ENCODE measurements around the gene SLC6A12.

GRCh38 chr12:236445-236844 is 22.5 kb upstream of the SLC6A12 start:
- TF ChIP-seq, protein P1, sequence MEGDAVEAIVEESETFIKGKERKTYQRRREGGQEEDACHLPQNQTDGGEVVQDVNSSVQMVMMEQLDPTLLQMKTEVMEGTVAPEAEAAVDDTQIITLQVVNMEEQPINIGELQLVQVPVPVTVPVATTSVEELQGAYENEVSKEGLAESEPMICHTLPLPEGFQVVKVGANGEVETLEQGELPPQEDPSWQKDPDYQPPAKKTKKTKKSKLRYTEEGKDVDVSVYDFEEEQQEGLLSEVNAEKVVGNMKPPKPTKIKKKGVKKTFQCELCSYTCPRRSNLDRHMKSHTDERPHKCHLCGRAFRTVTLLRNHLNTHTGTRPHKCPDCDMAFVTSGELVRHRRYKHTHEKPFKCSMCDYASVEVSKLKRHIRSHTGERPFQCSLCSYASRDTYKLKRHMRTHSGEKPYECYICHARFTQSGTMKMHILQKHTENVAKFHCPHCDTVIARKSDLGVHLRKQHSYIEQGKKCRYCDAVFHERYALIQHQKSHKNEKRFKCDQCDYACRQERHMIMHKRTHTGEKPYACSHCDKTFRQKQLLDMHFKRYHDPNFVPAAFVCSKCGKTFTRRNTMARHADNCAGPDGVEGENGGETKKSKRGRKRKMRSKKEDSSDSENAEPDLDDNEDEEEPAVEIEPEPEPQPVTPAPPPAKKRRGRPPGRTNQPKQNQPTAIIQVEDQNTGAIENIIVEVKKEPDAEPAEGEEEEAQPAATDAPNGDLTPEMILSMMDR (IDR thresholded peaks at IDR 0.05), result no peak
- TF ChIP-seq, protein P2, sequence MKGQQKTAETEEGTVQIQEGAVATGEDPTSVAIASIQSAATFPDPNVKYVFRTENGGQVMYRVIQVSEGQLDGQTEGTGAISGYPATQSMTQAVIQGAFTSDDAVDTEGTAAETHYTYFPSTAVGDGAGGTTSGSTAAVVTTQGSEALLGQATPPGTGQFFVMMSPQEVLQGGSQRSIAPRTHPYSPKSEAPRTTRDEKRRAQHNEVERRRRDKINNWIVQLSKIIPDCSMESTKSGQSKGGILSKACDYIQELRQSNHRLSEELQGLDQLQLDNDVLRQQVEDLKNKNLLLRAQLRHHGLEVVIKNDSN (IDR thresholded peaks at IDR 0.05; ENCODE audit: borderline replicate concordance, low read depth), result no peak
- no peak for TF ChIP-seq FOXM1 (IDR thresholded peaks at IDR 0.05; ENCODE audit: low read depth)
- no peak for TF ChIP-seq SIN3A (IDR thresholded peaks at IDR 0.05; ENCODE audit: borderline replicate concordance, low read depth, low read length)
- TF ChIP-seq ELF1 (IDR thresholded peaks at IDR 0.05), result no peak
- TF ChIP-seq, protein P3, sequence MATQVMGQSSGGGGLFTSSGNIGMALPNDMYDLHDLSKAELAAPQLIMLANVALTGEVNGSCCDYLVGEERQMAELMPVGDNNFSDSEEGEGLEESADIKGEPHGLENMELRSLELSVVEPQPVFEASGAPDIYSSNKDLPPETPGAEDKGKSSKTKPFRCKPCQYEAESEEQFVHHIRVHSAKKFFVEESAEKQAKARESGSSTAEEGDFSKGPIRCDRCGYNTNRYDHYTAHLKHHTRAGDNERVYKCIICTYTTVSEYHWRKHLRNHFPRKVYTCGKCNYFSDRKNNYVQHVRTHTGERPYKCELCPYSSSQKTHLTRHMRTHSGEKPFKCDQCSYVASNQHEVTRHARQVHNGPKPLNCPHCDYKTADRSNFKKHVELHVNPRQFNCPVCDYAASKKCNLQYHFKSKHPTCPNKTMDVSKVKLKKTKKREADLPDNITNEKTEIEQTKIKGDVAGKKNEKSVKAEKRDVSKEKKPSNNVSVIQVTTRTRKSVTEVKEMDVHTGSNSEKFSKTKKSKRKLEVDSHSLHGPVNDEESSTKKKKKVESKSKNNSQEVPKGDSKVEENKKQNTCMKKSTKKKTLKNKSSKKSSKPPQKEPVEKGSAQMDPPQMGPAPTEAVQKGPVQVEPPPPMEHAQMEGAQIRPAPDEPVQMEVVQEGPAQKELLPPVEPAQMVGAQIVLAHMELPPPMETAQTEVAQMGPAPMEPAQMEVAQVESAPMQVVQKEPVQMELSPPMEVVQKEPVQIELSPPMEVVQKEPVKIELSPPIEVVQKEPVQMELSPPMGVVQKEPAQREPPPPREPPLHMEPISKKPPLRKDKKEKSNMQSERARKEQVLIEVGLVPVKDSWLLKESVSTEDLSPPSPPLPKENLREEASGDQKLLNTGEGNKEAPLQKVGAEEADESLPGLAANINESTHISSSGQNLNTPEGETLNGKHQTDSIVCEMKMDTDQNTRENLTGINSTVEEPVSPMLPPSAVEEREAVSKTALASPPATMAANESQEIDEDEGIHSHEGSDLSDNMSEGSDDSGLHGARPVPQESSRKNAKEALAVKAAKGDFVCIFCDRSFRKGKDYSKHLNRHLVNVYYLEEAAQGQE (IDR thresholded peaks at IDR 0.05; ENCODE audit: low read depth, low read length), result no peak
